GM21825 (cell line): ENCODE data around the gene PHKA1.
"Not testable (repeated sequence)": the region's sequence is repeated elsewhere in the genome, so short reads cannot be mapped to it uniquely, and the experiment has no call there.

Source experiments
- ATAC-seq: cut with Tn5 transposase; IDR thresholded peaks from one replicate; pipeline ENCODE4 v1.9.1; 2021; ENCODE audit warnings: mild to moderate bottlenecking, moderate library complexity; ENCODE audit not compliant: unreplicated experiment

Gene PHKA1

GRCh38 chrX:72713599-72714477 is at the start of gene PHKA1:
Gene PHKA1 (minus strand): TSS chrX:72714306. CDS start chrX:72713880, 426 bp downstream.
- ATAC-seq, result peak; percentile 68

DNA sequence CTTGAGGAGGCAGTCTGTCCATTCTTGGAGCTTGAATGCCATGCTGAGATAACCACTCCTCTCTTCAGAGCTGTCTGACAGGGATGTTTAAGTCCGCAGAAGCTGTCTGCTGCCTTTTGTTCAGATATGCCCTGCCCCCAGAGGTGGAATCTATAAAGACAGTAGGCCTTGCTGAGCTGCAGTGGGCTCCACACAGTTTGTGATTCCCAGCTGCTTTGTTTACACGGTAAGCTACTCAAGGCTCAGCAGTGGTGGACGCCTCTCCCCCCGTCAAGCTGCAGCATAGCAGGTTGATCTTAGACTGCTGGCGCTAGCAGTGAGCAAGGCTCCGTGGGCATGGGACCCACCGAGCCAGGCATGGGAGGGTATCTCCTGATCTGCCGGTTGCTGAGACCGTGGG is 46.3 kb upstream of the PHKA1 start:
- ATAC-seq, result not testable (repeated sequence)

DNA sequence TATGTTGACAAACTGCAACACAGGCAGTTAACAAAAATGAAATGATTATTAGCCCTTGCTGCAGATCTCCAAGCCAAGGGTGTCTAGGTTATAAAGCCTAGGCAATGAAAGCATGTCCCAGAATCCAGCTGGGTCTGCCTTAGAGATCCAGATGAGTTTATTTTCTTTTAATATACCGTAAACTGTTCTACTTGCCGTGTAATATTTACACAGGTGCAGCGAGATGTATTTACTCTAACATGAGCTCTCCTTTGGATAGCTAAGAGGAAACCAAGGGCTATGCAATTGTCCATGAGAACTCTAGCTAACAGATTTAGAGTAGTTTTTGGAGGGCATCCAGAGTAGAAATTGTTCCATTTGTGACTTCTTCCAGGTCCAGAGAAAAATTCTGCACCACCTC is 34.4 kb upstream of the PHKA1 start:
- not testable (repeated sequence) for ATAC-seq

GRCh38 chrX:72745546-72745945 is 31.4 kb upstream of the PHKA1 start:
- ATAC-seq, result not testable (repeated sequence)

- ATAC-seq, result no peak
Measured at GRCh38 chrX:72735561-72735960, 21.5 kb upstream of the PHKA1 start.

DNA sequence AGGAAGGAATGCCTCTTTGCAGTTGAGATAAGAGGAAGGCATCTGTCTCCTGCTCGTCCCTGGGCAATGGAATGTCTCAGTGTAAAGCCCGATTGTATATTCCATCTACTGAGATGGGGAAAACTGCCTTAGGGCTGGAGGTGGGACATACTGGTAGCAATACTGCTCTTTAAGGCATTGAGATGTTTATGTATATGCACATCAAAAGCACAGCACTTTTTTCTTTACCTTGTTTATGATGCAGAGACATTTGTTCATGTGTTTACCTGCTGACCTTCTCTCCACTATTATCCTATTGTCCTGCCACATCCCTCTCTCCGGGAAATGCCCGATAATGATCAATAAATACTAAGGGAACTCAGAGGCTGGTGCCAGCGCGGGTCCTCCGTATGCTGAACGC is 19.5 kb upstream of the PHKA1 start:
- not testable (repeated sequence) for ATAC-seq

DNA sequence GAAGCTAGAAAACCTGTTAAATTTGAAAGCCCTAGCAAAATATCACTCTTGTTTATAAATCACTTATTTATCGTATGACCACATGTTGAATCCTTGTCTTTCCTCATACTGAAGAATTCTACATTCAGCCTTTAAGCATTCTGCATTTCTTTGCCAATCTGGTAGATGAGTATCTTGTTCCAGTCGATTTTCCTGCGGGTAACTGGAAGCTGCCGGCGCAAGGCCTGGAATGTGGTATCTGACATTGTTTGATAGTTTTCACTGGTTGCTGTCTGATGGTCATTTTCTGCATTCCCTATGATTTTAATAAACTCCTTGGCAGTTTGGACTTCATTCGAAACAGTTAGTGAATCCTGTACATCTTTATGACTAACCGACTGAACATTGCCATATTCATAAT is 13.7 kb upstream of the PHKA1 start:
- no peak for ATAC-seq

GRCh38 chrX:72716766-72717165 is 2.7 kb upstream of the PHKA1 start:
- ATAC-seq, result no peak

GRCh38 chrX:72715546-72715945 is 1.4 kb upstream of the PHKA1 start:
- no peak for ATAC-seq

- no peak for ATAC-seq
Measured at GRCh38 chrX:72714478-72714916, 391 bp upstream of the PHKA1 start.

DNA sequence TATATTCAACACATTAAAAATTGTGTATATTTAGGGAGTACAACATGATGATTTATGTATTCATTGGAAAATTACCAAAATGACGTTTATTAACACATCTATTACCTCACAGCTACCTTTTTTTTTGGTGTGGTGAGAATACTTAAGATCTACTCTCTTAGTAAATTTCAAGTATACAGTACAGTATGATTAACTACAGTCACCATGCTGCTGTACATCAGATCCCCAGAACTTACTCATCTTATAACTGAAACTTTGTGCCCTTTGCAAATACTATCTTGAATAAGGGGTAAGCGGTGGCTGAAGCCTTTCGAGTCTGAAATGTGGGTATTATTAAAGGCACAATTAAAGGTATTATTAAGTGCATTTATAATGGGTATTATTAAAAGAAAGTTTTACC is 976 bp downstream of the PHKA1 start:
- ATAC-seq, result no peak

GRCh38 chrX:72712094-72712755 is 1.9 kb downstream of the PHKA1 start:
- no peak for ATAC-seq

GRCh38 chrX:72705814-72706213 is 8.3 kb downstream of the PHKA1 start:
- ATAC-seq, result no peak

GRCh38 chrX:72705111-72705510 is 9.0 kb downstream of the PHKA1 start:
- ATAC-seq, result no peak

- ATAC-seq, result no peak
Measured at GRCh38 chrX:72694170-72694569, 19.9 kb downstream of the PHKA1 start.

DNA sequence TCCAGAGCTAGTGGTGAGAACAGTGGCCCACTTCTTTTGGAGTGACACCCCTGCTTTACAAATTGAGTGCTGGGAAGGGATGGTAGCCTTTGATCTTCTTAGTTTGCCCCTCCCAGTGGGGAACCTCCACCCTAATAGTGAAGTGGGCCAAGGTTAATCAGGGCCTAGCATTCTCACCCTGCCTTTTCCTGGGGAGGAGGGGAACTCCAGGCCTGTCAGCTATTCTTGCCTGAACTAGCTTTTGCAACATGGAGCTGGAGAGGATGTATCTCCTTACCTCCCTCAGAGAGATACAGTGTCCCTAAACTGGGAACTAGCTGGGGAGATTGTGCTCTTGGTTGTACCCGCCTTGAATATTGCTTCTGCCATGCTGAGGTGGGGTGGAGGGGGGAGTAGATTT is 20.6 kb downstream of the PHKA1 start:
- no peak for ATAC-seq

- ATAC-seq, result no peak
Measured at GRCh38 chrX:72687396-72687795, 26.7 kb downstream of the PHKA1 start.

DNA sequence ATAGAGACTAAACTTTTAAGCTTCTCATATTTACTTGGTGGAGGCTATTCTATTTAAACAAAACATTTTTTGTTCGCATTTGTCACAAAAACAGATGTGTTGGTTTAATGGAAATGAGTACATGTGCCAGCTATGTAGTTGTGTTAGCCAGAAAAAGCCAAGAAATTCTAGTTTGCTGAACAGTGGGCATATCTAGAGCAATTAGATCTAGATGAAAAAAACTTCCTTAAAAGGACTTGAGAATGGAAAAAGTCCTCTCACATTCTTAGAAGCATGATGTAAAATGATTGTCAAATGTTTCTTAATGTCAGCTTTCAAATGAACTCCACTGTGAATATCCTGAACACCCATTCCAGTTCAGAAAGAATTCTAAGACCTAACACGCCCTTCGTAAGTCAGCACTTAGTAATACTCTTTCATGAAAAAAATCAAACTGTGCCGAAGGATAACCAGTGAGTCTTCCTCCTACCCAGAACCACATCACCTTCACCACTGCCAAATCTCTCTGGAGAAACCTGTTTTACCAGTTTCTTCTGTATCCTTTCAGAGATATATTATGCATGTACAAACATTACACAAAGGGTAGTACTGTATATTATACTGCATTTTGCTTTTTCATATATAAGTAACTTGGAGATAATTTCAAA is 28.2 kb downstream of the PHKA1 start:
- no peak for ATAC-seq

DNA sequence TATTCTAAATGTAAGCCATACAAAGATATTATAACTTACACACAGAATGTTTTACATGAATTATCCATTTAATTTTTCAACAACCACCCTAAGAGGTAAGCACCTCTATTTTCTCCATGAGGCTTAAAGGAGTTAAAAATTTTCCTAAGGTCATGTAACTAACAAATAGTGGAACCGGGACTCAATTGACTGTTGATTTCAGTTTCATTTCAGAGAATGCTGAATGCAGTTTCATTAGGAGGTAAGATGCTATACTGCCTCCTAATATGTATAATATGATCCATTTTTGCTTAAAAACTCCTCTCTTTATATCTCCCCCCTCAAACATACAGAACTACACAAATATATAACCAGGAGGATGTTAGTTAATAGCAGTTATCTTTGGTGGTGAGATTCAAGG is 29.1 kb downstream of the PHKA1 start:
- ATAC-seq, result no peak

- no peak for ATAC-seq
Measured at GRCh38 chrX:72683631-72684030, 30.5 kb downstream of the PHKA1 start.

- ATAC-seq, result no peak
Measured at GRCh38 chrX:72676465-72676864, 37.6 kb downstream of the PHKA1 start.

DNA sequence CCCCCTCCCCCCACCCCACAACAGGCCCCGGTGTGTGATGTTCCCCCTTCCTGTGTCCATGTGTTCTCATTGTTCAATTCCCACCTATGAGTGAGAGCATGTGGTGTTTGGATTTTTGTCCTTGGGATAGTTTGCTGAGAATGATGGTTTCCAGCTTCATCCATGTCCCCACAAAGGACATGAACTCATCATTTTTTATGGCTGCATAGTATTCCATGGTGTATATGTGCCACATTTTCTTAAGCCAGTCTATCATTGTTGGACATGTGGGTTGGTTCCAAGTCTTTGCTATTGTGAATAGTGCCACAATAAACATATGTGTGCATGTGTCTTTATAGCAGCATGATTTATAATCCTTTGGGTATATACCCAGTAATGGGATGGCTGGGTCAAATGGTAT is 40.2 kb downstream of the PHKA1 start:
- not testable (repeated sequence) for ATAC-seq
